ENCODE measurements around the gene SYT15.

Gene SYT15

DNA sequence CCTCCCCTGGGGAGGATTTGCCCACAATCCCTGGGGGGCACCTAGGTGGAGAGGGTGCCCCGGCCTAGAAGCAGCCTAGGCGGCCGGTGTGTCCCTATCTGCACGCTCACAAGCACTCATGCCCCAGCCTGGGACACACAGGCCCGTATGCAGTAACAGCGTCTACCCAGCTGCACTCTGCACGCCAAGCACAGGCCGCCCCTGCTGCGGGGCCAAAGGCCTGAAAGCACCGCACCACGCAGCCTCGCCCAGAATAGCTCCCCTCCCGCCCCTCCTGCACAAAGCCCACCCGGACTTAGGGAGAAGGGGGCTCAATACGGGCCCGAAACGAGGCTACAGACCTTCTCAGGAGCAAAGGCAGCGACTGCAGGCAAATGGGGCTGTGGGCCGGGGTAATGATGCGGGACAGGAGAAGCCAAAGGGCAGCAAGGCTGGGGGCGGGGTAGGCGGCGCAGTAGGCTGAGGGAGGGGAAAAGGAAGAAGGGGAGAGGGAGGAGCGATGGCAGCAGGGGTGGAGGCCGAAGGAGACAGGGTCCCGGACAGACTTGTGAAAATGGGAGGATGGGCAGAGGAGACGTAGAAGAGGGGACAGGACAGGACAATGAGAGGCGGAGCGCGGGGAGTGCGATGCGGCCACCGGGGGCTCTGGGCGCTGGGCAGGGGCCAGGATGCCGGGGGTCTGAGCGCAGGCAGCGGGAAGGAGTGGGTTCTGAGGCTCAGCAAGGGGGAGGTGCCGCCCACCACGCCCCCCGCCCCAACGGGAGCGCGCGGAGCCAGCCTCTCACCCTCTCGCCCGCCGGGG, 23.0 kb upstream of the SYT15 start:
- Histone ChIP-seq H3K9me3 (ENCODE audit: severe bottlenecking) (peaks cover 2% of the 10 kb centered on the region), H3K27me3 (ENCODE audit: insufficient read depth, low read depth, severe bottlenecking) (peaks cover 28% of the 10 kb centered on the region), H3K27ac (no peak overlapping the region), H3K4me3 (ENCODE audit: low read depth, low read length) (peak overlapping the region; percentile 17; the same call in 1 of the 2 replicates), H3K36me3 (no peaks in the 10 kb centered on the region)
- TF ChIP-seq, protein P1, sequence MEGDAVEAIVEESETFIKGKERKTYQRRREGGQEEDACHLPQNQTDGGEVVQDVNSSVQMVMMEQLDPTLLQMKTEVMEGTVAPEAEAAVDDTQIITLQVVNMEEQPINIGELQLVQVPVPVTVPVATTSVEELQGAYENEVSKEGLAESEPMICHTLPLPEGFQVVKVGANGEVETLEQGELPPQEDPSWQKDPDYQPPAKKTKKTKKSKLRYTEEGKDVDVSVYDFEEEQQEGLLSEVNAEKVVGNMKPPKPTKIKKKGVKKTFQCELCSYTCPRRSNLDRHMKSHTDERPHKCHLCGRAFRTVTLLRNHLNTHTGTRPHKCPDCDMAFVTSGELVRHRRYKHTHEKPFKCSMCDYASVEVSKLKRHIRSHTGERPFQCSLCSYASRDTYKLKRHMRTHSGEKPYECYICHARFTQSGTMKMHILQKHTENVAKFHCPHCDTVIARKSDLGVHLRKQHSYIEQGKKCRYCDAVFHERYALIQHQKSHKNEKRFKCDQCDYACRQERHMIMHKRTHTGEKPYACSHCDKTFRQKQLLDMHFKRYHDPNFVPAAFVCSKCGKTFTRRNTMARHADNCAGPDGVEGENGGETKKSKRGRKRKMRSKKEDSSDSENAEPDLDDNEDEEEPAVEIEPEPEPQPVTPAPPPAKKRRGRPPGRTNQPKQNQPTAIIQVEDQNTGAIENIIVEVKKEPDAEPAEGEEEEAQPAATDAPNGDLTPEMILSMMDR (IDR thresholded peaks at IDR 0.05; ENCODE audit: low read depth, low read length): no peak
- DNase-seq: peak; percentile 17

DNA sequence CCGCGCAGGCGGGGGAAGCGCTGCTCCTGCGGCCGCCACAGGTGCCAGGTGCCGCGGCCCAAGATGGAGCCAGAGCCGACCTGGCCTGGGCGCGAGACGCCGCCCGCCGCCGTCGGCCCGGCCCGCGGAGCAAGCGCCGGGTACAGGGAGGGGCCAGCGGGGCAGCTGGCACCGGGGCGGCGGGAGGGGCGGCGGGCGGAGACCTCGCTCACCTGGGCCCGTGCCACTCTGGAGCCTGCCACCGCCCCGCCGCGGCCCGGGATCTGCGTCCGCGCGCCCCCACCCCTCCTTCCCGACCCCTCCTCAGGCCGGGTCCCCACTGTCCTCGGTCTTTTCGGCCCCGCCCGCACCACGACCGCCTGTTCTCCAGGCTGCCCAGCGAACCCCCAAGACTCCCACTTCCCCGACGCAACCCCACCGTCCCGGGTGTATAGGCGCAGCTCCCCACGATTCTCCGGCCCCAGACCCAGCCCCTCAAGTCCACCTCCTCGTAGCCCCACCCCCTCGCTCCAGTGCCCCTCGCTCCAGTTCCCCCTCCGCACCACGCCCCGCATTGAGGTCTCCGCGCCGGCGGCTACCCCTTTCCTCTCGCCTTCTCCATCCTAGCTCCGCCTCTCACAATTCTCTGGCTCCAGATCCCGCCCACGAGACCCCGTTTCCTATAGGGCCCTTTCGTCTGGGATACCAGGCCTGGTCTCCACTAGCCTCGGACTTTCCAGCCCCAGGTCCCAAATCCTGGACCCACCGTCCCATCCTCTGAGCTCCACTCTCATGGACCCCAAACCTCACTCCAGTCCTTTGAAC, 22.2 kb upstream of the SYT15 start, which contains the start of gene GPRIN2:
TSS of gene GPRIN2 (minus strand) at position 144 of the 804 bp plus-strand sequence. CDS start 5,922 bp downstream, outside the sequence.
- Histone ChIP-seq H3K27me3 (ENCODE audit: insufficient read depth, low read depth, severe bottlenecking) (peaks cover 33% of the 10 kb centered on the region), H3K9me3 (ENCODE audit: severe bottlenecking) (peaks cover 2% of the 10 kb centered on the region), H3K36me3 (no peaks in the 10 kb centered on the region), H3K4me3 (ENCODE audit: low read depth, low read length) (peak within 1 kb of the TSS; percentile 17; the same call in 1 of the 2 replicates), H3K27ac (no peak within 1 kb of the TSS)
- peak; percentile 11 for DNase-seq
- TF ChIP-seq, protein P1 (IDR thresholded peaks at IDR 0.05; ENCODE audit: low read depth, low read length): no peak

DNA sequence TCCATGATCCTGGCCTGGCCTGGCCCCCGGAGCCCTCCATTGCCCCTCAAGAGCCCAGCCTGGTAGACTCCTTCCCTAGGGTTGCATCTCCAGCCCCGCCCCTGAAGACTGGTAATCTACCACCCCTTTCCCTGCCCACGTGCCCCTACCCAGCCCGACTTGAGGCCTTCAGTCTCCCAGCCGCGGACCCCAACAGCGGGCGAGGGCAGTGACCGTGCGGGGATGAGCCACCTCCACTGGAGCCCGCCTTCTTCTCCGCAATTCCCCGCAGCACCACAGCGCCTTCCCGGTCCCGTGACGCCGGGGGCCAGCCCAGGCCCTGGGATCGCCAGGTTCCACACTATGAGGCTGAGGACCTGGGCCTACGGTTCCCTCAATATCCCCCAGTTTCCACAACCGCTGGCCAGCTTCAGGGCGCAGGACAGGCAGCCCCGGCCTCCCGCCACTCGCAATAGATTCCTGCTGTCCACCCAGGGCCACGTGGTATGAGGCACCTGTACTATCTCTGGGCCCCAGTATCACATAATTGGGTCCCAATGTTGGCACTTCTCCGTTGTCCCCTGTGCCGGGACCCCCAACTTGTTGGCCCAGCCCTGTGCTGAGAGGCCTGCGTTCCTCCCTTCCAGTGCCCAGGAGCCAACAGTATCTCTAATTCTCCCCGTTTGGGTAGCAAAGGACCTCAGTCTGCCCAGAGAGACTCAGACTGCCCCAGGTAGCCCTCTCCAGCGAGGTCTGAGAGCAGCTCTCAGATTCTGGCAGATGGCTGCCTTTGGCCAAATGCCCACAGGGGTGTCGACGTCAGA, 21.4 kb upstream of the SYT15 start:
- Histone ChIP-seq H3K4me3 (ENCODE audit: low read depth, low read length) (no peak overlapping the region), H3K36me3 (no peaks in the 10 kb centered on the region), H3K27me3 (ENCODE audit: insufficient read depth, low read depth, severe bottlenecking) (peaks cover 33% of the 10 kb centered on the region), H3K9me3 (ENCODE audit: severe bottlenecking) (peaks cover 2% of the 10 kb centered on the region), H3K27ac (no peak overlapping the region)
- peak; percentile 9 for DNase-seq
- TF ChIP-seq, protein P1 (IDR thresholded peaks at IDR 0.05; ENCODE audit: low read depth, low read length): no peak

DNA sequence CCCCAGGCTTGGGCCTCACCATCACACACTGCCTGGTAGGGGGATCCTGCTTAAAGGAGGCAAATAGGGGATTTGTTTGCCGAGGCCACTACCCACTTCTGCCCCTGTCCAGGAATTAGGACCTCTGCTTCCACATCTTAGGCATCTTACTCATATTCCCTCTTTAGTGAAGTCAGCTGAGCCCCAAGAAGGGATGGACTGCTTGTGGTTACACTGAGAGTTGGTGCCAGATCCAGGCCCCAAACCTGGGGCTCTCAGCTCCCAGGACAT, 20.9 kb upstream of the SYT15 start:
- TF ChIP-seq, protein P1 (IDR thresholded peaks at IDR 0.05; ENCODE audit: low read depth, low read length): no peak
- no peak overlapping the region for H3K27ac ChIP-seq
- DNase-seq: no peak
- peaks cover 33% of the 10 kb centered on the region for H3K27me3 ChIP-seq (ENCODE audit: insufficient read depth, low read depth, severe bottlenecking)
- H3K4me3 ChIP-seq (ENCODE audit: low read depth, low read length): no peak overlapping the region
- peaks cover 2% of the 10 kb centered on the region for H3K9me3 ChIP-seq (ENCODE audit: severe bottlenecking)
- no peaks in the 10 kb centered on the region for H3K36me3 ChIP-seq

DNA sequence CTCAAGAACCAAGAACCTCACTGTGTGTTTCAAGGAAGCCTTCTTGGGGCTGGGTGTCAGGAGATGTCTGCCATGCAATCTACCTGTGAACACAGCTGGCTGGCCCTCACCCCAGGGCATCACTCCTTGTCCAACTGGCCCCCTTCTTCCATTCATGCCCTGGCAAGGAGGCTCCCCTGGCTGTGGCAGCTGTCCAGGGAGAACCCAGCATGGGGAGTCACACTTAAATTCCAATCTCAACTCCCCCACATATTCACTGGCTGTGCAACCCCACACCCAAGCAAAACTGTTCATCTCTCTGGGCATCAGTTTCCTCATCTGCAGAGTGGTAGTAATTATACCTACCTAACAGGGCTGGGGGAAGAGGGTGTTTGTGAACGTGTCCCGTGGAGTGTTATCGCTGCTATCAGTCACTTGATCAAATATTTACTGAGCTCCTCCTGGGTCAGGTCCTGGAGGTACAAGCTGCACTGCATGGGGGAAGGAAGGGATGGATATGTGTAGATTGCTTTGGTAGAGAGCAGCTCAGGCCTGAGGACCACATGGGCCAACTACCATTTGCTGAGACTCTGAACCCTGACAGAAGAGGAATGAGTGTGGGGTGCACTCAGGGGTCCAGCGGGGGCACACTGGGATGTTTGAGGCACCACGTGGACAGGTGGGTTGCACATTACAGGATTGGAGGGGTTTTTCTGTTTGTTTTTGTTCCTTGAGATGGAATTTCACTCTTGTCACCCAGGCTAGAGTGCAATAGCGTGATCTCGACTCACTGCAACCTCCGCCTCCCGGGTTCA, 20.3 kb upstream of the SYT15 start:
- Histone ChIP-seq H3K9me3 (ENCODE audit: severe bottlenecking) (peaks cover 2% of the 10 kb centered on the region), H3K27me3 (ENCODE audit: insufficient read depth, low read depth, severe bottlenecking) (peaks cover 33% of the 10 kb centered on the region)

More for the DNA sequence above, 20.3 kb upstream of the SYT15 start:
- Histone ChIP-seq H3K36me3 (no peaks in the 10 kb centered on the region), H3K4me3 (ENCODE audit: low read depth, low read length) (no peak overlapping the region), H3K27ac (no peak overlapping the region)
- TF ChIP-seq, protein P1 (IDR thresholded peaks at IDR 0.05; ENCODE audit: low read depth, low read length): no peak
- peak; percentile 4 for DNase-seq

Data from WERI-Rb-1 (cell line).